Measurements from ENCODE around the gene CBFB. TPM values are rescaled to one million over a fixed set of nuclear protein-coding genes. Genes with fewer than 3 reads are reported as not detected.

Gene CBFB
- total RNA-seq, 4 donors from 2014 or later, result 26.0 to 59.3 (median 41.9) TPM

DNA sequence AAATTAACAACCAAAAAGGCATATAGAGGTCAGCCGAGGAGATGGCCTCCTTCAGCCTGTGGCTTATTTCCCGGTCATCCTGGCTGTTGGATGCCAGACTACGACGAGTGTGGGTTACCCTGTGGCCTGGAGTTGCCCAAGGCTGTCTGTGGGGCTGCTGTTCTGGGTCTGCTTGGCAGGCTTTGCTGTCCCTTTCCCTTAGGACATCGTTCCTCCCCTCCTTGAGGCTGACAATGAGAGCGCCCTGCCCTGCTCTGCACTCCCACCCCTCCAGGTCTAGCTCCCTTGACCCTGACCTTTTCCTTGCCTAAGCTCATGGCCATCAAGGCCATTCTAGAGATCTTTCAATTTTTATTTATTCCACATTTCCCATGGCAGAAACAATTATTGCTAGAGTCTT is 1.9 kb upstream of the CBFB start:
- DNase-seq, result no peak
- Histone ChIP-seq H3K4me1 (peaks cover 11 to 32% (median 20%) of the 10 kb centered on the region in 3 donors), H3K4me3 (no peak overlapping the region), H3K36me3 (peaks cover 0 to 10% (median 0%) of the 10 kb centered on the region in 3 donors), H3K9me3 (no peaks in the 10 kb centered on the region), H3K27me3 (no peaks in the 10 kb centered on the region), H3K27ac (no peak overlapping the region)
- WGBS, 2 donors, result 86 to 96% methylated on average over 5 to 6 of the region's 6 CpGs
- no peak for TF ChIP-seq POLR2A (IDR thresholded peaks at IDR 0.05)
- TF ChIP-seq, protein P1, sequence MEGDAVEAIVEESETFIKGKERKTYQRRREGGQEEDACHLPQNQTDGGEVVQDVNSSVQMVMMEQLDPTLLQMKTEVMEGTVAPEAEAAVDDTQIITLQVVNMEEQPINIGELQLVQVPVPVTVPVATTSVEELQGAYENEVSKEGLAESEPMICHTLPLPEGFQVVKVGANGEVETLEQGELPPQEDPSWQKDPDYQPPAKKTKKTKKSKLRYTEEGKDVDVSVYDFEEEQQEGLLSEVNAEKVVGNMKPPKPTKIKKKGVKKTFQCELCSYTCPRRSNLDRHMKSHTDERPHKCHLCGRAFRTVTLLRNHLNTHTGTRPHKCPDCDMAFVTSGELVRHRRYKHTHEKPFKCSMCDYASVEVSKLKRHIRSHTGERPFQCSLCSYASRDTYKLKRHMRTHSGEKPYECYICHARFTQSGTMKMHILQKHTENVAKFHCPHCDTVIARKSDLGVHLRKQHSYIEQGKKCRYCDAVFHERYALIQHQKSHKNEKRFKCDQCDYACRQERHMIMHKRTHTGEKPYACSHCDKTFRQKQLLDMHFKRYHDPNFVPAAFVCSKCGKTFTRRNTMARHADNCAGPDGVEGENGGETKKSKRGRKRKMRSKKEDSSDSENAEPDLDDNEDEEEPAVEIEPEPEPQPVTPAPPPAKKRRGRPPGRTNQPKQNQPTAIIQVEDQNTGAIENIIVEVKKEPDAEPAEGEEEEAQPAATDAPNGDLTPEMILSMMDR (IDR thresholded peaks at IDR 0.05), result no peak
- intact Hi-C loops (cut with DNase I), result no loop called here

DNA sequence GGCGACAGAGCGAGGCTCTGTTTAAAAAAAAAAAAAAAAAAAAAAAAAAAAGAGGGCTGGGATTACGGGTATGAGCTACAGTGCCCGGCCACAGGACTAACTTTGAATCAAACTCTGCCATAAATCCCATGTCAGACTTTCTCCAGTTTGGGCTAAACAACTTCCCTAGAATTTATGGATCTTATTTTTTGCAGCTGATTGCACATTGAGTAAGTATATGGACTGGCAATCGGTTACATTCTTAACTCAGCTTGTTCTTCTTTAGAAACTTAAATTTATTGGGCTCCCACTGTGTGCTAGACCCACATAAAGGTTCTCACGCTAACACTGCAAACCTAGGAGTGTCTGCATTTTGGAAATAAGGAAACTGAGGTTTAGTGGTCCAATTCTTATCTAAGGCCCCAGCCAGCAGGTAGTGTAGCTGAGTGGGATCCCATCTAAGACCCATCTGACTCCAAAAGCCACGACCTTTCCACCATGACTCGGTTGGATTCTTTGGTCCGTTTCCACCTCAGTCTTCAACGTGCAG is 718 bp upstream of the CBFB start:
- Histone ChIP-seq H3K4me1 (peaks cover 14 to 44% (median 23%) of the 10 kb centered on the region in 3 donors), H3K36me3 (peaks cover 0 to 20% (median 0%) of the 10 kb centered on the region in 3 donors), H3K27ac (peak overlapping the region; percentile 96 to 99 (median 97)), H3K9me3 (no peaks in the 10 kb centered on the region), H3K27me3 (no peaks in the 10 kb centered on the region), H3K4me3 (peak overlapping the region; percentile 74 to 96 (median 85))
- TF ChIP-seq, protein P1 (IDR thresholded peaks at IDR 0.05), result no peak
- TF ChIP-seq POLR2A (IDR thresholded peaks at IDR 0.05), result no peak
- intact Hi-C loops (cut with DNase I), result no loop called here
- WGBS, 2 donors, result 41 to 46% methylated on average over 8 to 10 of the region's 10 CpGs
- no peak for DNase-seq

DNA sequence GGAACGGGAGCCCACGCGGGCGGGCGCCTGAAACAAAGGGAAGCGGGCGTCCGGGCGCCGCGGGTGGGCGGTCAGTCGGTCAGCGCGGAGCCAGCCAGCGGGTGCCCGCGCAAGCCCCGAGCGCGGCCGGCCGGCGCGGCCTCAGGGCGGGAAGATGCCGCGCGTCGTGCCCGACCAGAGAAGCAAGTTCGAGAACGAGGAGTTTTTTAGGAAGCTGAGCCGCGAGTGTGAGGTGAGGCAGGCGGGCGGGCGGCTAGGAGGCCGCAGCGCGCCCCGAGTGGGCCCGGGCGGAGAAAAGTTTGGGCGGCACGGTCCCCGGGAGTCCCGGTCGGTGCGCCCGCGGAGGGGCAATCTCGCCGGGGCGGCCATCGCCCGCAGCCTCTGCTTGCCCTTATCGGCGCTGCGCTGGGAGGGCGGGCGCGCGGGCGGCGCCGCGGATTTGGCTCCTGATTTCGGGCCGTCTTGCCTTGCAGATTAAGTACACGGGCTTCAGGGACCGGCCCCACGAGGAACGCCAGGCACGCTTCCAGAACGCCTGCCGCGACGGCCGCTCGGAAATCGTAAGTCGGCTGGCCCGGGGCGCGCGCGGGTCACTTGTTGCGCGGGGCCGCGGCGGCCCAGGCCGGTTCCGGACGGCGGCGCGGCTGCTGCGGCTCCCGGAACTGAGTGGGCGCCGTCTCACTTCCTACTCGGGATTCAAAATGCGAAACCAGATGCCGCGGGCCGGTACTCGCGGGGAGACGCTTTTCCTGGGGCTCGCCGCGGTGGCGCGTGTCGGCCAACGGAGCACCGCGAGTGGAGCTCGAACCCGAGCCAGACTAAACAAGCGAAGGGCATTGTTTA is 526 bp downstream of the CBFB start:
- TF ChIP-seq, protein P1 (IDR thresholded peaks at IDR 0.05), result no peak
- TF ChIP-seq POLR2A (IDR thresholded peaks at IDR 0.05), result peak in 2 of 4 donors; percentile 26 to 59
- H3K27ac ChIP-seq, result peak overlapping the region; percentile 87 to 99 (median 97)
- peak overlapping the region; percentile 74 to 96 (median 85) for H3K4me3 ChIP-seq
- H3K9me3 ChIP-seq, result no peaks in the 10 kb centered on the region
- peaks cover 0 to 20% (median 0%) of the 10 kb centered on the region in 3 donors for H3K36me3 ChIP-seq
- WGBS, 2 donors, result 0% methylated on average over 1 to 40 of the region's 123 CpGs
- H3K4me1 ChIP-seq, result peaks cover 14 to 52% (median 23%) of the 10 kb centered on the region in 3 donors
- DNase-seq, result no peak
- H3K27me3 ChIP-seq, result no peaks in the 10 kb centered on the region
- intact Hi-C loops (cut with DNase I), result no loop called here

GRCh38 chr16:67030221-67030962 is 1.4 kb downstream of the CBFB start:
- intact Hi-C loops (cut with DNase I), result no loop called here

More at GRCh38 chr16:67030221-67030962, 1.4 kb downstream of the CBFB start:
- Histone ChIP-seq H3K9me3 (no peaks in the 10 kb centered on the region), H3K27ac (peak overlapping the region; percentile 87 to 99 (median 97)), H3K27me3 (no peaks in the 10 kb centered on the region), H3K36me3 (peaks cover 0 to 20% (median 0%) of the 10 kb centered on the region in 3 donors), H3K4me3 (peak overlapping the region; percentile 74 to 96 (median 85)), H3K4me1 (peaks cover 14 to 61% (median 23%) of the 10 kb centered on the region in 3 donors)
- no peak for DNase-seq
- 29 to 37% methylated on average over 15 to 18 of the region's 18 CpGs for WGBS, 2 donors
- TF ChIP-seq, protein P1 (IDR thresholded peaks at IDR 0.05), result no peak
- no peak for TF ChIP-seq POLR2A (IDR thresholded peaks at IDR 0.05)
